SU-DHL-6 (cell line): ENCODE measurements around the gene FHIP2A.

ENCODE experiments used
- CTCF ChIP-seq: fragments of 200-600 bp; sonication (generic); IDR thresholded peaks from one replicate; pipeline ENCODE4 v1.5.1; 2017; ENCODE audit warnings: antibody characterized with exemption, mild to moderate bottlenecking, low read length, moderate library complexity; ENCODE audit not compliant: insufficient read depth, poor library complexity, severe bottlenecking
- EZH2phosphoT487 ChIP-seq: fragments of 200-600 bp; sonication (generic), shearing (Covaris generic); conservative IDR thresholded peaks from 2 replicates; pipeline ENCODE4 v1.6.1; 2018; ENCODE audit warnings: mild to moderate bottlenecking, antibody characterized with exemption, low read length, moderate library complexity, mixed read lengths

GRCh38 chr10:114802177-114802576, 19.4 kb upstream of the FHIP2A start:
- no peak for TF ChIP-seq CTCF
- TF ChIP-seq EZH2phosphoT487, result no peak
